CD14-positive monocyte (primary cell): ENCODE results near the gene STAT4. TPM values are rescaled to one million over a fixed set of nuclear protein-coding genes. Genes with fewer than 3 reads are reported as not detected.

Experiments used
- DNase-seq, 3 donors: peaks; one replicate each; pipeline ENCODE4 v3.0.0-alpha.2; 2011 to 2022
- H2AFZ ChIP-seq: 2 replicates; pipeline ENCODE4 v1.6.0; 2012; ENCODE audit warnings: mild to moderate bottlenecking, low read depth, low read length, inconsistent platforms; ENCODE audit not compliant: insufficient read depth, poor library complexity, severe bottlenecking
- H3K27ac ChIP-seq, 2 donors: 1 replicate in 1 of 2; 2 replicates in 1 of 2; pipeline ENCODE4 v1.5.1; 2012 to 2013; ENCODE audit warnings: low read length in 2 of 2, control low read depth in 1 of 2, inconsistent platforms in 1 of 2, low read depth in 1 of 2, mild to moderate bottlenecking in 1 of 2
- H3K27me3 ChIP-seq, 2 donors: one replicate each; pipeline versions ENCODE4 v1.6.0 to v1.6.1; 2011 to 2013; ENCODE audit warnings: low read length in 2 of 2; ENCODE audit not compliant: control insufficient read depth in 2 of 2, insufficient read depth in 2 of 2
- H3K36me3 ChIP-seq, 2 donors: replicated peaks in 1 of 2; 1 replicate in 1 of 2; 2 replicates in 1 of 2; pipeline versions ENCODE4 v1.5.1 to v1.6.1; 2012 to 2013; ENCODE audit warnings: low read length in 2 of 2, control low read depth in 1 of 2, inconsistent platforms in 1 of 2, mild to moderate bottlenecking in 1 of 2; ENCODE audit not compliant: insufficient read depth in 2 of 2, control insufficient read depth in 1 of 2
- H3K4me1 ChIP-seq, 2 donors: 1 replicate in 1 of 2; 2 replicates in 1 of 2; pipeline versions ENCODE4 v1.5.1 to v1.6.1; 2012 to 2013; ENCODE audit warnings: low read length in 2 of 2, control low read depth in 1 of 2, inconsistent platforms in 1 of 2, mild to moderate bottlenecking in 1 of 2, moderate library complexity in 1 of 2; ENCODE audit not compliant: insufficient read depth in 2 of 2, control insufficient read depth in 1 of 2
- H3K4me2 ChIP-seq: replicated peaks from 2 replicates; pipeline ENCODE3; 2012; ENCODE audit warnings: low read length, moderate library complexity, mild to moderate bottlenecking; ENCODE audit not compliant: poor library complexity, severe bottlenecking; ENCODE audit errors: extremely low read depth
- H3K4me3 ChIP-seq, 3 experiments: fragments of 200-600 bp in 1 of 3; sonication (generic) in 1 of 3; replicated peaks in 1 of 3; 1 replicate in 2 of 3; 2 replicates in 1 of 3; pipeline ENCODE4 v1.5.1; 2011 to 2013; ENCODE audit warnings: low read length in 3 of 3, mild to moderate bottlenecking in 3 of 3, control low read depth in 2 of 3, low read depth in 2 of 3, inconsistent platforms in 1 of 3, moderate library complexity in 1 of 3
- H3K79me2 ChIP-seq: 2 replicates; pipeline ENCODE4 v1.6.0; 2012; ENCODE audit warnings: mild to moderate bottlenecking, control low read depth, inconsistent platforms, low read length, moderate library complexity; ENCODE audit not compliant: insufficient read depth
- H3K9ac ChIP-seq: 2 replicates; pipeline ENCODE4 v1.6.0; 2017; ENCODE audit warnings: low read length, mild to moderate bottlenecking; ENCODE audit not compliant: insufficient read depth, poor library complexity, severe bottlenecking
- H3K9me3 ChIP-seq, 2 donors: replicated peaks in 1 of 2; 1 replicate in 1 of 2; 2 replicates in 1 of 2; pipeline versions ENCODE4 v1.5.1 to v1.6.1; 2012 to 2013; ENCODE audit warnings: low read length in 2 of 2, control low read depth in 1 of 2; ENCODE audit not compliant: control insufficient read depth in 1 of 2, insufficient read depth in 1 of 2
- H4K20me1 ChIP-seq: 2 replicates; pipeline ENCODE4 v1.6.0; 2012; ENCODE audit warnings: mild to moderate bottlenecking, low read length, control low read depth, moderate library complexity; ENCODE audit not compliant: insufficient read depth
- H3K27ac Mint-ChIP-seq, 7 donors: one replicate each; pipeline ENCODE4 v1.8.0; 2020; ENCODE audit warnings: mild to moderate bottlenecking in 7 of 7, mixed read lengths in 7 of 7, moderate library complexity in 6 of 7, inconsistent platforms in 2 of 7
- H3K27me3 Mint-ChIP-seq, 3 donors: one replicate each; pipeline ENCODE4 v1.8.0; 2021 to 2022; ENCODE audit warnings: low read depth in 3 of 3, mild to moderate bottlenecking in 3 of 3, mixed read lengths in 3 of 3, moderate library complexity in 3 of 3, inconsistent platforms in 1 of 3
- H3K36me3 Mint-ChIP-seq, 2 donors: one replicate each; pipeline ENCODE4 v1.8.0; 2020; ENCODE audit warnings: mixed read lengths in 2 of 2, inconsistent platforms in 1 of 2, mild to moderate bottlenecking in 1 of 2
- H3K4me1 Mint-ChIP-seq: one replicate; pipeline ENCODE4 v1.8.0; 2020; ENCODE audit warnings: mild to moderate bottlenecking, mixed read lengths
- H3K4me3 Mint-ChIP-seq, 2 donors: one replicate each; pipeline ENCODE4 v1.8.0; 2020; ENCODE audit warnings: mild to moderate bottlenecking in 2 of 2, mixed read lengths in 2 of 2, moderate library complexity in 1 of 2
- H3K9me3 Mint-ChIP-seq, 7 donors: one replicate each; pipeline ENCODE4 v1.8.0; 2020 to 2022; ENCODE audit warnings: mixed read lengths in 7 of 7, mild to moderate bottlenecking in 6 of 7, moderate library complexity in 6 of 7, inconsistent platforms in 2 of 7
- CTCF ChIP-seq: fragments of 200-600 bp; IDR thresholded peaks from one replicate; pipeline ENCODE4 v1.8.0; 2022; ENCODE audit warnings: antibody characterized with exemption, mild to moderate bottlenecking
- WGBS: methylation state at CpG from one replicate; pipeline ENCODE4 v1.1.5; 2013; ENCODE audit warnings: missing lambda C conversion rate; ENCODE audit not compliant: insufficient coverage; 5-methylcytosine and 5-hydroxymethylcytosine counted together
- intact Hi-C, 2 donors: fragments of 100-400 bp; cut with micrococcal nuclease; formaldehyde crosslinking; loops; one replicate each; pipeline versions ENCODE4 v1.15.0 to v1.15.1; 2023
- polyA plus RNA-seq, 3 donors: library from polyadenylated mRNA; depleted of rRNA in 1 of 3; unstranded in 2 of 3; stranded (reverse) in 1 of 3; fragments of 300-500 nt in 2 of 3; fragments of >200 nt in 1 of 3; fragmentation: Illumina TruSeq in 2 of 3; gene quantifications; 1 replicate in 2 of 3; 2 replicates in 1 of 3; pipeline ENCODE4 v1.2.3, GENCODE V29; 2012 to 2021

The STAT4 gene
- polyA plus RNA-seq, 3 donors, result 0.31 to 0.52 (median 0.31) TPM

GRCh38 chr2:191008286-191008685, 142.5 kb downstream of the STAT4 start:
- no peak for DNase-seq
- Mint-ChIP-seq H3K27ac (peak overlapping the region in 1 of 7 donors; percentile 46), H3K36me3 (peaks cover 68 to 79% of the 10 kb centered on the region in 2 donors), H3K27me3 (no peaks in the 10 kb centered on the region), H3K4me1 (peaks cover 13% of the 10 kb centered on the region), H3K4me3 (no peak overlapping the region), H3K9me3 (peaks cover 0 to 9% (median 5%) of the 10 kb centered on the region in 7 donors)
- no peak overlapping the region for H2AFZ ChIP-seq
- no peaks in the 10 kb centered on the region for H3K27me3 ChIP-seq
- intact Hi-C loops, result loop anchor here in 1 of 2 donors (10.0 kb wide), 1 partner anchor 103 kb away; no protein-coding TSS in a partner anchor
- peaks cover 6 to 10% of the 10 kb centered on the region in 2 donors for H3K9me3 ChIP-seq
- peaks cover 100% of the 10 kb centered on the region for H4K20me1 ChIP-seq
- H3K4me1 ChIP-seq, result peaks cover 23 to 25% of the 10 kb centered on the region in 2 donors
- peak overlapping the region in 1 of 2 donors; percentile 4 for H3K27ac ChIP-seq
- peaks cover 87% of the 10 kb centered on the region for H3K79me2 ChIP-seq
- H3K4me2 ChIP-seq, result no peak overlapping the region
- H3K4me3 ChIP-seq, result no peak overlapping the region
- TF ChIP-seq CTCF, result no peak
- peaks cover 79 to 93% of the 10 kb centered on the region in 2 donors for H3K36me3 ChIP-seq
- no peak overlapping the region for H3K9ac ChIP-seq

- Histone ChIP-seq H2AFZ (no peak overlapping the region), H3K9ac (no peak overlapping the region), H3K79me2 (peaks cover 76% of the 10 kb centered on the region), H3K9me3 (peaks cover 6 to 10% of the 10 kb centered on the region in 2 donors), H3K4me1 (peaks cover 15 to 16% of the 10 kb centered on the region in 2 donors), H3K27ac (no peak overlapping the region), H4K20me1 (peaks cover 100% of the 10 kb centered on the region), H3K4me3 (no peak overlapping the region), H3K36me3 (peaks cover 90 to 99% of the 10 kb centered on the region in 2 donors), H3K27me3 (no peaks in the 10 kb centered on the region), H3K4me2 (no peak overlapping the region)
- Mint-ChIP-seq H3K4me1 (peaks cover 13% of the 10 kb centered on the region), H3K27ac (peak overlapping the region in 1 of 7 donors; percentile 42), H3K27me3 (no peaks in the 10 kb centered on the region), H3K36me3 (peaks cover 79 to 89% of the 10 kb centered on the region in 2 donors), H3K9me3 (peaks cover 0 to 9% (median 5%) of the 10 kb centered on the region in 7 donors), H3K4me3 (no peak overlapping the region)
- DNase-seq, result no peak
- TF ChIP-seq CTCF, result no peak
- 100% methylated on average over 1 of the region's 4 CpGs for WGBS
- intact Hi-C loops, result loop anchor here in 1 of 2 donors (10.0 kb wide), 1 partner anchor 102 kb away; no protein-coding TSS in a partner anchor
Measured at GRCh38 chr2:191006997-191007783, 143.6 kb downstream of the STAT4 start.
